ENCODE data around the gene CFAP299. TPM values are rescaled to one million over a fixed set of nuclear protein-coding genes. Genes with fewer than 3 reads are reported as not detected.
"Not testable (repeated sequence)": the region's sequence is repeated elsewhere in the genome, so short reads cannot be mapped to it uniquely, and the experiment has no call there.

Gene CFAP299
- 1 to 10 TPM in 3 of 8 experiments, under 1 TPM in 5; 0.41 to 7.1 (median 0.74) TPM for total RNA-seq

- WGBS, 10 experiments = 0 to 3% (median 0%) methylated on average over 1 to 27 of the region's 49 CpGs
- H3K4me3 ChIP-seq = peak within 1 kb of the TSS; percentile 63 to 98 (median 78)
- H3K4me1 ChIP-seq (replicated peaks in 1 of 2) = no peaks in the 10 kb centered on the region
- no peak within 1 kb of the TSS for H3K27ac ChIP-seq
- in situ Hi-C loops (cut with MboI; ENCODE audit: low pct_unique_long_range_greater_than_20kb in 2 of 9, low sequenced_read_pairs in 9 of 9, unreplicated experiment in 9 of 9) = loop anchor here in 3 of 9 experiments (25.0 kb wide), 3 partner anchors 98 to 1398 kb away; partner anchors contain the start of gene PAQR3 (in 1 of the 3)
- peak; percentile 95 to 97 (median 96) for ATAC-seq (replicated peaks in 6 of 8)
These were observed at the start of gene CFAP299 for GRCh38 chr4:80335554-80336358. Gene CFAP299, plus strand, starts transcription at chr4:80335730.

- Histone ChIP-seq H3K27ac (no peak overlapping the region), H3K4me1 (replicated peaks in 1 of 2) (no peaks in the 10 kb centered on the region), H3K4me3 (no peak overlapping the region)
- no peak for ATAC-seq (replicated peaks in 6 of 8)
- in situ Hi-C loops (cut with MboI; ENCODE audit: low pct_unique_long_range_greater_than_20kb in 2 of 9, low sequenced_read_pairs in 9 of 9, unreplicated experiment in 9 of 9) = no loop called here
- 17 to 100% (median 73%) methylated on average over 1 to 6 of the region's 7 CpGs; no CpG with 5 or more reads in 1 of the 10 experiments for WGBS, 10 experiments
These were observed 49.1 kb upstream of the CFAP299 start for GRCh38 chr4:80286451-80286850.

GRCh38 chr4:80290665-80291064, 44.9 kb upstream of the CFAP299 start:
- H3K27ac ChIP-seq; H3K4me3 ChIP-seq; ATAC-seq (replicated peaks in 6 of 8); in situ Hi-C loops (cut with MboI; ENCODE audit: low pct_unique_long_range_greater_than_20kb in 2 of 9, low sequenced_read_pairs in 9 of 9, unreplicated experiment in 9 of 9); H3K4me1 ChIP-seq (replicated peaks in 1 of 2): not testable (repeated sequence)
- WGBS, 10 experiments = 100% methylated on average over 2 of the region's 2 CpGs; no CpG with 5 or more reads in 9 of the 10 experiments

GRCh38 chr4:80294206-80294605, 41.3 kb upstream of the CFAP299 start:
- no peak for ATAC-seq (replicated peaks in 6 of 8)
- no peak overlapping the region for H3K27ac ChIP-seq
- WGBS, 10 experiments = 0 to 100% (median 81%) methylated on average over 1 to 2 of the region's 2 CpGs; no CpG with 5 or more reads in 3 of the 10 experiments
- H3K4me1 ChIP-seq (replicated peaks in 1 of 2) = no peaks in the 10 kb centered on the region
- in situ Hi-C loops (cut with MboI; ENCODE audit: low pct_unique_long_range_greater_than_20kb in 2 of 9, low sequenced_read_pairs in 9 of 9, unreplicated experiment in 9 of 9) = no loop called here
- H3K4me3 ChIP-seq = no peak overlapping the region

GRCh38 chr4:80295336-80295735, 40.2 kb upstream of the CFAP299 start:
- H3K4me1 ChIP-seq (replicated peaks in 1 of 2) = no peaks in the 10 kb centered on the region
- no peak for ATAC-seq (replicated peaks in 6 of 8)
- in situ Hi-C loops (cut with MboI; ENCODE audit: low pct_unique_long_range_greater_than_20kb in 2 of 9, low sequenced_read_pairs in 9 of 9, unreplicated experiment in 9 of 9) = no loop called here

GRCh38 chr4:80295826-80296225, 39.7 kb upstream of the CFAP299 start:
- Histone ChIP-seq H3K4me1 (replicated peaks in 1 of 2) (no peaks in the 10 kb centered on the region), H3K27ac (no peak overlapping the region), H3K4me3 (no peak overlapping the region)
- ATAC-seq (replicated peaks in 6 of 8) = no peak
- in situ Hi-C loops (cut with MboI; ENCODE audit: low pct_unique_long_range_greater_than_20kb in 2 of 9, low sequenced_read_pairs in 9 of 9, unreplicated experiment in 9 of 9) = no loop called here
- WGBS, 10 experiments = 37 to 100% (median 82%) methylated on average over 1 to 5 of the region's 5 CpGs

More at GRCh38 chr4:80295336-80295735, 40.2 kb upstream of the CFAP299 start:
- Histone ChIP-seq H3K27ac (no peak overlapping the region), H3K4me3 (no peak overlapping the region)
- 0 to 89% (median 43%) methylated on average over 1 to 3 of the region's 3 CpGs; no CpG with 5 or more reads in 6 of the 10 experiments for WGBS, 10 experiments

- no peak for ATAC-seq (replicated peaks in 6 of 8)
- Histone ChIP-seq H3K4me3 (no peak overlapping the region), H3K27ac (no peak overlapping the region), H3K4me1 (replicated peaks in 1 of 2) (peaks cover 0 to 4% of the 10 kb centered on the region in 2 donors)
- 48 to 100% (median 57%) methylated on average over 2 to 4 of the region's 4 CpGs; no CpG with 5 or more reads in 3 of the 10 experiments for WGBS, 10 experiments
- in situ Hi-C loops (cut with MboI; ENCODE audit: low pct_unique_long_range_greater_than_20kb in 2 of 9, low sequenced_read_pairs in 9 of 9, unreplicated experiment in 9 of 9) = no loop called here
These were observed 33.6 kb upstream of the CFAP299 start for GRCh38 chr4:80301884-80302283.

- 80 to 100% (median 92%) methylated on average over 3 to 10 of the region's 26 CpGs; no CpG with 5 or more reads in 6 of the 10 experiments for WGBS, 10 experiments
- no peak overlapping the region for H3K27ac ChIP-seq
- ATAC-seq (replicated peaks in 6 of 8) = no peak
- H3K4me3 ChIP-seq = no peak overlapping the region
- in situ Hi-C loops (cut with MboI; ENCODE audit: low pct_unique_long_range_greater_than_20kb in 2 of 9, low sequenced_read_pairs in 9 of 9, unreplicated experiment in 9 of 9) = no loop called here
- peaks cover 3 to 9% of the 10 kb centered on the region in 2 donors for H3K4me1 ChIP-seq (replicated peaks in 1 of 2)
These were observed 32.8 kb upstream of the CFAP299 start for GRCh38 chr4:80302616-80303223.

- 0 to 89% (median 61%) methylated on average over 1 to 3 of the region's 3 CpGs for WGBS, 10 experiments
- H3K4me1 ChIP-seq (replicated peaks in 1 of 2) = peaks cover 6 to 13% of the 10 kb centered on the region in 2 donors
- no peak for ATAC-seq (replicated peaks in 6 of 8)
- in situ Hi-C loops (cut with MboI; ENCODE audit: low pct_unique_long_range_greater_than_20kb in 2 of 9, low sequenced_read_pairs in 9 of 9, unreplicated experiment in 9 of 9) = no loop called here
- H3K4me3 ChIP-seq = no peak overlapping the region
- H3K27ac ChIP-seq = no peak overlapping the region
These were observed 30.1 kb upstream of the CFAP299 start for GRCh38 chr4:80305466-80305865.

- WGBS, 10 experiments = 0 to 94% (median 62%) methylated on average over 1 to 2 of the region's 2 CpGs
- in situ Hi-C loops (cut with MboI; ENCODE audit: low pct_unique_long_range_greater_than_20kb in 2 of 9, low sequenced_read_pairs in 9 of 9, unreplicated experiment in 9 of 9) = no loop called here
- no peak for ATAC-seq (replicated peaks in 6 of 8)
- H3K27ac ChIP-seq = no peak overlapping the region
- H3K4me3 ChIP-seq = no peak overlapping the region
- peaks cover 6 to 13% of the 10 kb centered on the region in 2 donors for H3K4me1 ChIP-seq (replicated peaks in 1 of 2)
These were observed 29.3 kb upstream of the CFAP299 start for GRCh38 chr4:80306260-80306659.

- ATAC-seq (replicated peaks in 6 of 8) = peak; percentile 71 to 95 (median 88)
- Histone ChIP-seq H3K4me1 (replicated peaks in 1 of 2) (peaks cover 6 to 13% of the 10 kb centered on the region in 2 donors), H3K27ac (no peak overlapping the region), H3K4me3 (no peak overlapping the region)
- in situ Hi-C loops (cut with MboI; ENCODE audit: low pct_unique_long_range_greater_than_20kb in 2 of 9, low sequenced_read_pairs in 9 of 9, unreplicated experiment in 9 of 9) = no loop called here
- 0 to 70% (median 0%) methylated on average over 1 of the region's 1 CpG; no CpG with 5 or more reads in 6 of the 10 experiments for WGBS, 10 experiments
These were observed 28.3 kb upstream of the CFAP299 start for GRCh38 chr4:80307183-80307735.

GRCh38 chr4:80307774-80308465, 27.6 kb upstream of the CFAP299 start:
- Histone ChIP-seq H3K4me3 (no peak overlapping the region), H3K27ac (no peak overlapping the region), H3K4me1 (replicated peaks in 1 of 2) (peaks cover 6 to 13% of the 10 kb centered on the region in 2 donors)
- in situ Hi-C loops (cut with MboI; ENCODE audit: low pct_unique_long_range_greater_than_20kb in 2 of 9, low sequenced_read_pairs in 9 of 9, unreplicated experiment in 9 of 9) = no loop called here
- 0 to 73% (median 33%) methylated on average over 1 to 9 of the region's 10 CpGs; no CpG with 5 or more reads in 1 of the 10 experiments for WGBS, 10 experiments
- peak; percentile 56 to 89 (median 60) for ATAC-seq (replicated peaks in 6 of 8)

GRCh38 chr4:80308466-80308822, 27.1 kb upstream of the CFAP299 start:
- Histone ChIP-seq H3K27ac (no peak overlapping the region), H3K4me3 (no peak overlapping the region), H3K4me1 (replicated peaks in 1 of 2) (peaks cover 6 to 13% of the 10 kb centered on the region in 2 donors)
- in situ Hi-C loops (cut with MboI; ENCODE audit: low pct_unique_long_range_greater_than_20kb in 2 of 9, low sequenced_read_pairs in 9 of 9, unreplicated experiment in 9 of 9) = no loop called here
- WGBS, 10 experiments = 17 to 100% (median 60%) methylated on average over 1 to 4 of the region's 4 CpGs
- ATAC-seq (replicated peaks in 6 of 8) = no peak

Measured in motor neuron (in vitro differentiated cells).